Loucy (cell line): Measurements from ENCODE around the gene DNAJB12.

Experiments used
- H2AFZ ChIP-seq: fragments of 200-600 bp; sonication (generic); 2 replicates; pipeline ENCODE4 v1.6.0; 2016; ENCODE audit warnings: antibody characterized with exemption, mild to moderate bottlenecking, low read length, moderate library complexity
- H3F3A ChIP-seq: fragments of 200-600 bp; 2 replicates; pipeline ENCODE4 v1.6.0; 2016; ENCODE audit warnings: antibody characterized with exemption, low read depth, mild to moderate bottlenecking
- H3K27me3 ChIP-seq: fragments of 200-600 bp; sonication (generic); 2 replicates; pipeline ENCODE4 v1.6.1; 2014; ENCODE audit warnings: low read length, mild to moderate bottlenecking; ENCODE audit not compliant: insufficient read depth, poor library complexity, severe bottlenecking
- H3K36me3 ChIP-seq: fragments of 200-600 bp; sonication (generic); 2 replicates; pipeline ENCODE4 v1.6.1; 2016; ENCODE audit warnings: low read length; ENCODE audit not compliant: insufficient read depth
- H3K4me1 ChIP-seq: fragments of 200-600 bp; sonication (generic); 2 replicates; pipeline ENCODE4 v1.5.1; 2014; ENCODE audit warnings: low read length, mild to moderate bottlenecking; ENCODE audit not compliant: insufficient read depth, poor library complexity, severe bottlenecking
- H3K4me2 ChIP-seq: fragments of 200-600 bp; sonication (generic); 2 replicates; pipeline ENCODE4 v1.6.0; 2014; ENCODE audit warnings: antibody characterized with exemption, low read length, low read depth, mild to moderate bottlenecking; ENCODE audit not compliant: poor library complexity, severe bottlenecking
- H3K4me3 ChIP-seq: fragments of 200-600 bp; sonication (generic); 2 replicates; pipeline ENCODE4 v1.5.1; 2014; ENCODE audit warnings: low read length, mild to moderate bottlenecking, mixed read lengths; ENCODE audit not compliant: poor library complexity, severe bottlenecking
- H3K79me2 ChIP-seq: fragments of 200-600 bp; sonication (generic); 2 replicates; pipeline ENCODE4 v1.6.1; 2014; ENCODE audit warnings: low read length; ENCODE audit not compliant: insufficient read depth
- H3K9ac ChIP-seq: fragments of 200-600 bp; sonication (generic); 2 replicates; pipeline ENCODE4 v1.6.0; 2014; ENCODE audit warnings: mild to moderate bottlenecking, low read depth, low read length, moderate library complexity; ENCODE audit not compliant: poor library complexity, severe bottlenecking
- H3K9me2 ChIP-seq: fragments of 200-600 bp; sonication (generic); replicated peaks from 2 replicates; pipeline ENCODE4 v1.6.1; 2016; ENCODE audit warnings: low read depth, low read length, mixed read lengths
- H3K9me3 ChIP-seq: fragments of 200-600 bp; sonication (generic); 2 replicates; pipeline ENCODE4 v1.6.1; 2014; ENCODE audit warnings: mild to moderate bottlenecking, antibody characterized with exemption, low read length, low read depth; ENCODE audit not compliant: insufficient read depth
- H4K20me1 ChIP-seq: fragments of 200-600 bp; sonication (generic); 2 replicates; pipeline ENCODE4 v1.6.0; 2014; ENCODE audit warnings: antibody characterized with exemption, low read length, mild to moderate bottlenecking; ENCODE audit not compliant: insufficient read depth, poor library complexity, severe bottlenecking
- EZH2phosphoT487 ChIP-seq: fragments of 200-600 bp; IDR thresholded peaks from 2 replicates; pipeline ENCODE4 v1.6.1; 2018; ENCODE audit warnings: antibody characterized with exemption, mild to moderate bottlenecking, moderate library complexity, borderline replicate concordance
- TF ChIP-seq, protein P1 (sequence below): fragments of 200-600 bp; sonication (generic); conservative IDR thresholded peaks from 2 replicates; pipeline ENCODE4 v1.5.1; 2014; ENCODE audit warnings: mild to moderate bottlenecking, antibody characterized with exemption, low read length

The DNAJB12 gene

DNA sequence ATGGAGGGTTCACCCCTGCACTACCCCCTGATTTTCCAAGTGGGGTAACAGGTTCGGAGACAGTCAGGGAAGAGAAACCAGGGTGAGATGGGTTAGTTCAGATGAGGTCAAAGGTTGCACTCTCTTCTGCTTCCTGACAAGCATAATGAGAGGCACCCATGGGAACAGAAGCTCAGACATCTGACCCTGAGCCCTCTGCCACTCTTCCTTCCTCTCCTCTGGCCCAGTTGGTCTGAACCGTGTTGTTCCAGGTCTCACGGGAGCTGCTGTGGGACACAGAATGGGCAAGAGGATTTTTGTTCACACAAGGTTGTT is 38.4 kb downstream of the DNAJB12 start:
- H3K4me1 ChIP-seq = peaks cover 55% of the 10 kb centered on the region
- H3K9ac ChIP-seq = peak overlapping the region; percentile 54
- TF ChIP-seq, protein P1, sequence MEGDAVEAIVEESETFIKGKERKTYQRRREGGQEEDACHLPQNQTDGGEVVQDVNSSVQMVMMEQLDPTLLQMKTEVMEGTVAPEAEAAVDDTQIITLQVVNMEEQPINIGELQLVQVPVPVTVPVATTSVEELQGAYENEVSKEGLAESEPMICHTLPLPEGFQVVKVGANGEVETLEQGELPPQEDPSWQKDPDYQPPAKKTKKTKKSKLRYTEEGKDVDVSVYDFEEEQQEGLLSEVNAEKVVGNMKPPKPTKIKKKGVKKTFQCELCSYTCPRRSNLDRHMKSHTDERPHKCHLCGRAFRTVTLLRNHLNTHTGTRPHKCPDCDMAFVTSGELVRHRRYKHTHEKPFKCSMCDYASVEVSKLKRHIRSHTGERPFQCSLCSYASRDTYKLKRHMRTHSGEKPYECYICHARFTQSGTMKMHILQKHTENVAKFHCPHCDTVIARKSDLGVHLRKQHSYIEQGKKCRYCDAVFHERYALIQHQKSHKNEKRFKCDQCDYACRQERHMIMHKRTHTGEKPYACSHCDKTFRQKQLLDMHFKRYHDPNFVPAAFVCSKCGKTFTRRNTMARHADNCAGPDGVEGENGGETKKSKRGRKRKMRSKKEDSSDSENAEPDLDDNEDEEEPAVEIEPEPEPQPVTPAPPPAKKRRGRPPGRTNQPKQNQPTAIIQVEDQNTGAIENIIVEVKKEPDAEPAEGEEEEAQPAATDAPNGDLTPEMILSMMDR = no peak
- no peak for TF ChIP-seq EZH2phosphoT487
- H3K4me3 ChIP-seq = no peak overlapping the region
- H4K20me1 ChIP-seq = no peaks in the 10 kb centered on the region
- peak overlapping the region; percentile 37 for H3K4me2 ChIP-seq
- no peaks in the 10 kb centered on the region for H3K27me3 ChIP-seq
- no peaks in the 10 kb centered on the region for H3K9me3 ChIP-seq
- H3K79me2 ChIP-seq = peaks cover 9% of the 10 kb centered on the region; the same call in 1 of the 2 replicates
- no peak overlapping the region for H2AFZ ChIP-seq
- H3F3A ChIP-seq = peaks cover 15% of the 10 kb centered on the region; the same call in 1 of the 2 replicates
- no peaks in the 10 kb centered on the region for H3K9me2 ChIP-seq
- H3K36me3 ChIP-seq = no peaks in the 10 kb centered on the region

DNA sequence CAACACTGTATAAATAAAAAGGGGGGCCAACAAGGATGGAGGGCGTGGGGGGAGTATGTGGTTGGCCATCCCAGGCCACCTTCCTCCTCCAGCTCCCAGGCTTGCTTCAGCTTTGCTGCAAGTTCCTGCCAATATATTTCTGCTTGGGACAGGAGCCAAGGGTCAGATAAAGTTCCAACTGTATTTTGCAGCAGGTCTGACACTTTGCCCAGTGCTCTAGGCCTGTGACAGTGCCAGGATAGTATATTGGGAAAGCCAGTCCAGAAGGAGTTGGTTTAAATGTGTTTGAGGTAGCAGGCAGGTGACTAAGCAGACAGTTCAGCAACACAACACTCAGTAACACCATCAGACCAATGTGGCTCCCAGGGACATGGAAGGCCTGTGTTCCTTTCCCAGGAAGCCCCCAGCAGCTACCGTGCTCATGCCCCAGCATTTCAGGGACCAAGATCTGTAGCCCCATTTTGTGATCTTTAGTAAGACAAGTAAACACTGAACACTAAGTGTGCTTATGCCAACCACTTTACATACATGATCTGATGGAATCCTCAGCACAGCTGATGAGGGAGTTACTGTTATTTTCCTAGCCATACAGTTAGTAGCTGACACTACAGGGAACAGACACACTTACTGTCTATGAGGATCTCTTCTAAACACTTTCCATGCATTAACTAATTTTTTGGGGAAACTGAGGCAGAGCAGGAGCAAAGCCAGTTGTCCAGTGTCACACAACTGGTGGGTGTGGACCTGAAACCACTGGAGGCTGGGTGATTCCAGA is 38.9 kb downstream of the DNAJB12 start:
- Histone ChIP-seq H3K4me2 (peak overlapping the region; percentile 37), H3K9ac (peak overlapping the region; percentile 54), H3K4me1 (peaks cover 52% of the 10 kb centered on the region), H4K20me1 (no peaks in the 10 kb centered on the region), H2AFZ (no peak overlapping the region), H3K9me3 (no peaks in the 10 kb centered on the region), H3K27me3 (no peaks in the 10 kb centered on the region), H3K36me3 (no peaks in the 10 kb centered on the region), H3K79me2 (peaks cover 9% of the 10 kb centered on the region; the same call in 1 of the 2 replicates), H3K4me3 (no peak overlapping the region), H3F3A (peaks cover 11% of the 10 kb centered on the region; the same call in 1 of the 2 replicates), H3K9me2 (no peaks in the 10 kb centered on the region)
- TF ChIP-seq, protein P1 = no peak
- TF ChIP-seq EZH2phosphoT487 = no peak

DNA sequence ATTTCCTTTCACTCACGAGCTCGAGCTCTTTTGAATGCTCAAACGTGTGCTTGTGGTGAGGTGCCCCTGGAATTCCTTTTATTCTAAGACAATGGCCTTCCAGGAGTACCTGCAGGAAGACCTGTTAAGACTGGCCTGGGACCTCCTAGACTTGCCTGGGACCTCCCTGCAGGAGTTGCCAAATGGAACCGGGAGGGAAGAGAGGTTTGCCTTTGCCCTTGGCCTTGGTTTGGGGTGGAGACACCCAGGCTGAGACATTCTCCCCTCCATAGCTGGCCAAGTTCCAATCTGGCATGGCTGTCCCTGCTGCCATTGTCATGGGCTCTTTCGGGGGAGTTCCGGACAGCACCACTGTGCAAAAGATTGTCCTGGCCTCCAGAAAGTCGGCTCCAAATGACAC is 39.7 kb downstream of the DNAJB12 start:
- H3K4me2 ChIP-seq = no peak overlapping the region
- H3K36me3 ChIP-seq = no peaks in the 10 kb centered on the region
- no peaks in the 10 kb centered on the region for H4K20me1 ChIP-seq
- TF ChIP-seq EZH2phosphoT487 = no peak
- TF ChIP-seq, protein P1 = no peak
- no peak overlapping the region for H2AFZ ChIP-seq
- H3K4me1 ChIP-seq = peaks cover 52% of the 10 kb centered on the region
- H3K79me2 ChIP-seq = peaks cover 9% of the 10 kb centered on the region; the same call in 1 of the 2 replicates
- no peaks in the 10 kb centered on the region for H3K9me2 ChIP-seq
- H3F3A ChIP-seq = peaks cover 5% of the 10 kb centered on the region; the same call in 1 of the 2 replicates
- peak overlapping the region; percentile 54 for H3K9ac ChIP-seq
- no peak overlapping the region for H3K4me3 ChIP-seq
- no peaks in the 10 kb centered on the region for H3K27me3 ChIP-seq
- H3K9me3 ChIP-seq = no peaks in the 10 kb centered on the region
